ENCODE measurements around the gene LIPC.

Gene LIPC

GRCh38 chr15:58453931-58454793 lies 22.4 kb downstream of the LIPC start:
- H3K9me3 ChIP-seq, result no peaks in the 10 kb centered on the region
- no peaks in the 10 kb centered on the region for H3K36me3 ChIP-seq
- no peaks in the 10 kb centered on the region for H3K27me3 ChIP-seq
- no peak overlapping the region for H3K27ac ChIP-seq
- no peaks in the 10 kb centered on the region for H3K4me1 ChIP-seq (ENCODE audit: control insufficient read depth in 1 of 2, insufficient read depth in 1 of 2, low read depth in 1 of 2, low read length in 1 of 2)
- no peak for TF ChIP-seq CTCF (IDR thresholded peaks at IDR 0.05)
- no peak overlapping the region for H3K4me3 ChIP-seq (ENCODE audit: low read depth in 1 of 2, low read length in 1 of 2)

DNA sequence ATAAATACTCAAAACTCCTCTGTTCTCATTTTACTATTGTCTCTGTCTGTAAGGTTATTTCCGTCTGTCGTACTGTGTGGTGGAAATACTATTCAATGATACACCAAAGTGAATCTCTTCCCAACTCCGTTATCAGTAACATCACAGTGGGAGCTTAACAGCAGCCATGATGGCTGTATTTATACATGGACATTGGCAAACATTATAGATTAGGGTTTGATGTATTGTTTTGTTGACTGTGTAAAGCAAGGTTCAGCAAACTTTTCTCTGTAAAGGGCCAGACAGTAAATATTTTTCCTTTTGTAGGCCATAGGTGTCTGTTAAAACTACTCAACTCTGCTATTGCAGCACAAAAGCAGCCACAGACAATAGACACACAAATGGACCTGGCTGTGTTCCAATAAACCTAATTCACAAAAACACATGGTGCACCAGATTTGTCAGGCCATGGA lies 23.2 kb downstream of the LIPC start:
- H3K36me3 ChIP-seq, result no peaks in the 10 kb centered on the region
- no peaks in the 10 kb centered on the region for H3K9me3 ChIP-seq
- H3K27me3 ChIP-seq, result no peaks in the 10 kb centered on the region
- TF ChIP-seq CTCF (IDR thresholded peaks at IDR 0.05), result no peak
- no peak overlapping the region for H3K4me3 ChIP-seq (ENCODE audit: low read depth in 1 of 2, low read length in 1 of 2)
- no peak overlapping the region for H3K27ac ChIP-seq
- H3K4me1 ChIP-seq (ENCODE audit: control insufficient read depth in 1 of 2, insufficient read depth in 1 of 2, low read depth in 1 of 2, low read length in 1 of 2), result peaks cover 0 to 6% of the 10 kb centered on the region in 2 experiments

DNA sequence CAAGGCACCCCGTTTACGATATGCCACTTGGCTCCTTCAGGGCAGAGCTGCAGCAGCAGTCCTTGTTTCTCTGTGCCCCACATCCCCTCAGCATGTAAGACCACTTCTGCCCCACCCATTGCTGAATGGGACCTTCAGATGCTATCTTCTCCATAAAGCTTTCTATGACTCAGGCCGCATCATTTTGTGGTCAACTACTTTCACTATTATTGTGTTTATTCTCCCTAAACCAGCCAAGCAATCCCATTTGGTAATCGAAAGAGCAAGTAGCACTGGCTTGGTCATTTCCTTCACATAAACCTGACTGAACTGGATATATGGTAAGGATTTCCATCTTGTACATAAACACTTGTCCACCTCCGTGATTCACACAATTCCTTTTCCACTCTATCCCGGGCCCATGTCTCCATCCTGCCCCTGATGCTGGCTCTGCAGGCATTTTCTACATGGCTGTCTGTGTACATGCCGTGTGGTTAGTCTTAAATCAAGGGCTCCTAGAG lies 25.7 kb downstream of the LIPC start:
- no peaks in the 10 kb centered on the region for H3K9me3 ChIP-seq
- H3K27ac ChIP-seq, result no peak overlapping the region
- no peaks in the 10 kb centered on the region for H3K27me3 ChIP-seq
- no peak for TF ChIP-seq CTCF (IDR thresholded peaks at IDR 0.05)
- no peak overlapping the region for H3K4me3 ChIP-seq (ENCODE audit: low read depth in 1 of 2, low read length in 1 of 2)
- H3K4me1 ChIP-seq (ENCODE audit: control insufficient read depth in 1 of 2, insufficient read depth in 1 of 2, low read depth in 1 of 2, low read length in 1 of 2), result peaks cover 0 to 6% of the 10 kb centered on the region in 2 experiments
- H3K36me3 ChIP-seq, result no peaks in the 10 kb centered on the region

DNA sequence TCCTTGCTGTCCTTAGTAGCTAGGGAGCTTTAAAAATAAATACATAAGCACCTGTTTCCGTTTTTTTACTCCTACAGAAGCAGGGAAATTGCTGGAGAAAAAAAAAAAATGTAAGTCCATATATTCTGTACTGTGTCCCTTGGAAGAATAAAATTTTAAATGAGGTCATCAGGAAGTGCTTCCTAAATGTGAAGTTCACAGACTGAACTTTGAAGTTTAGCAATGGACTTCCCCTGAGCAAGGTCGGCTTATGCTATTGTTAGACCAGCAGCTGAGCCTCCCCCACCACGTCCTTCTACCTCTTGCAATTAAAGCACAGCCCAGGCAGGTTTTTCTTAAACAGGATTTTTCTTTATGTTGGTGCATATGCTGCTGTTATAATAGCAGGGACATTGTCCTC lies 26.3 kb downstream of the LIPC start:
- H3K27ac ChIP-seq, result no peak overlapping the region
- TF ChIP-seq CTCF (IDR thresholded peaks at IDR 0.05), result no peak
- no peaks in the 10 kb centered on the region for H3K27me3 ChIP-seq
- H3K4me1 ChIP-seq (ENCODE audit: control insufficient read depth in 1 of 2, insufficient read depth in 1 of 2, low read depth in 1 of 2, low read length in 1 of 2), result peaks cover 0 to 6% of the 10 kb centered on the region in 2 experiments
- no peak overlapping the region for H3K4me3 ChIP-seq (ENCODE audit: low read depth in 1 of 2, low read length in 1 of 2)
- H3K36me3 ChIP-seq, result no peaks in the 10 kb centered on the region
- H3K9me3 ChIP-seq, result no peaks in the 10 kb centered on the region

GRCh38 chr15:58459045-58459444 lies 27.3 kb downstream of the LIPC start:
- Histone ChIP-seq H3K9me3 (no peaks in the 10 kb centered on the region), H3K4me1 (ENCODE audit: control insufficient read depth in 1 of 2, insufficient read depth in 1 of 2, low read depth in 1 of 2, low read length in 1 of 2) (peaks cover 0 to 6% of the 10 kb centered on the region in 2 experiments), H3K27me3 (no peaks in the 10 kb centered on the region), H3K36me3 (no peaks in the 10 kb centered on the region), H3K4me3 (ENCODE audit: low read depth in 1 of 2, low read length in 1 of 2) (no peak overlapping the region), H3K27ac (no peak overlapping the region)
- no peak for TF ChIP-seq CTCF (IDR thresholded peaks at IDR 0.05)
